Mesothelial cell of epicardium (in vitro differentiated cells): ENCODE measurements around the gene BRINP2. TPM values are rescaled to one million over a fixed set of nuclear protein-coding genes. Genes with fewer than 3 reads are reported as not detected.

Experiments used
- DNase-seq, 2 experiments: peaks; one replicate each; pipeline ENCODE4 v3.0.0; 2021; ENCODE audit warnings: low spot score in 2 of 2; ENCODE audit not compliant: unreplicated experiment in 2 of 2
- H3K27ac Mint-ChIP-seq: 2 replicates; pipeline ENCODE4 v1.8.0; 2021; ENCODE audit warnings: mixed read lengths
- H3K27me3 Mint-ChIP-seq: 2 replicates; pipeline ENCODE4 v1.8.0; 2021; ENCODE audit warnings: low read depth, mixed read lengths
- H3K36me3 Mint-ChIP-seq: 2 replicates; pipeline ENCODE4 v1.8.0; 2021; ENCODE audit warnings: mixed read lengths
- H3K4me1 Mint-ChIP-seq: 2 replicates; pipeline ENCODE4 v1.8.0; 2021; ENCODE audit warnings: mixed read lengths
- H3K4me3 Mint-ChIP-seq: 2 replicates; pipeline ENCODE4 v1.8.0; 2021; ENCODE audit warnings: mild to moderate bottlenecking, moderate library complexity, mixed read lengths
- H3K9me3 Mint-ChIP-seq: 2 replicates; pipeline ENCODE4 v1.8.0; 2021; ENCODE audit warnings: mixed read lengths
- CTCF ChIP-seq: fragments of 200-600 bp; sonication (generic); IDR thresholded peaks from one replicate; pipeline ENCODE4 v1.5.0; 2021; ENCODE audit warnings: antibody characterized with exemption; ENCODE audit not compliant: unreplicated experiment
- total RNA-seq: library from RNA; stranded (reverse); gene quantifications from 3 replicates; pipeline ENCODE4 v1.2.1, GENCODE V29; 2021

Gene BRINP2
- total RNA-seq, 1 donor from 2014 or later, result 0.63 TPM

DNA sequence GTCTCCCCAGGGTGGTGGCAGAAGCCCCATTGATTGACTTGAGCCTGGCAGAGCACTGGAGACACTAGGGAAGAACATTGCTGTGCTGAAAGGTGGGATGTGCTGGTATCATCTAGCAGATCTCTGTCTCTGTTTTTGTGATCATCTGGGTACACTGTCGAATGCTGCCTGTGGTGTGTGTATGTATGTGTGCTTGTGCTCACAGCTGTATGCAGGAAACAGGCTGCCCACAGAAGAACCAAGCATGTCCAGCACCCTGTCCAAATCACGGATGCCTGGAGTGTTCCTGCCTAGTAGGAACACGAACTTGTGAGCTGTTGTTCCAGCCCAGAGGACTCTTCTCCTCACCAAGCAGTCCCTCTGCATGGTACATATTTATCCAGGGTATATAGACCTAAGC is 1.5 kb downstream of the BRINP2 start:
- Mint-ChIP-seq H3K4me1 (no peaks in the 10 kb centered on the region), H3K9me3 (no peaks in the 10 kb centered on the region), H3K4me3 (no peak overlapping the region), H3K27me3 (peaks cover 17% of the 10 kb centered on the region), H3K27ac (no peak overlapping the region), H3K36me3 (no peaks in the 10 kb centered on the region)
- no peak for TF ChIP-seq CTCF
- no peak for DNase-seq

- no peaks in the 10 kb centered on the region for H3K36me3 Mint-ChIP-seq
- H3K4me1 Mint-ChIP-seq, result no peaks in the 10 kb centered on the region
- no peaks in the 10 kb centered on the region for H3K9me3 Mint-ChIP-seq
These were observed 2.1 kb downstream of the BRINP2 start for GRCh38 chr1:177172866-177173265.

DNA sequence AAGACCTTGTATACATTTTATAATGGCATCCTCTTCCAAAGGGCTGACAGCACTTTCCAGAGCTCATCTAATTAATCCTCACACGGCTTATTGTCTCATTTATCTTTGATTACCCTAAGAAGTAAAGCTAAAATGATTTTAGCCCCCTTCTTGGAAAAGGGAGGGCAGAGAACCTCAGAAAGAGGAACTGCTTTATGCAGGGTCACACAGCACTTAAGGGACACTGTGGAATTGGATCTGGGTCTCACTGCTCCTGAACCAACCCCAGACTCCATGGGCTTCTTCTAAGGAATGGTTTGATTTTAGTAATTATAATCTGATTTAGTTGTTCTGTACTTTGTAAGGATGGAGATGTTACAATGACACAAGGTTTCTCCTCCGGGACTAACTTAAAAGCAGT is 3.2 kb downstream of the BRINP2 start:
- H3K27me3 Mint-ChIP-seq, result peaks cover 34% of the 10 kb centered on the region
- H3K36me3 Mint-ChIP-seq, result no peaks in the 10 kb centered on the region
- no peaks in the 10 kb centered on the region for H3K9me3 Mint-ChIP-seq
- no peak overlapping the region for H3K4me3 Mint-ChIP-seq
- H3K4me1 Mint-ChIP-seq, result no peaks in the 10 kb centered on the region
- no peak for DNase-seq
- H3K27ac Mint-ChIP-seq, result no peak overlapping the region
- no peak for TF ChIP-seq CTCF

More at GRCh38 chr1:177172866-177173265, 2.1 kb downstream of the BRINP2 start:
- DNase-seq, result no peak
- no peak for TF ChIP-seq CTCF
- H3K4me3 Mint-ChIP-seq, result no peak overlapping the region
- peaks cover 23% of the 10 kb centered on the region for H3K27me3 Mint-ChIP-seq
- H3K27ac Mint-ChIP-seq, result no peak overlapping the region

DNA sequence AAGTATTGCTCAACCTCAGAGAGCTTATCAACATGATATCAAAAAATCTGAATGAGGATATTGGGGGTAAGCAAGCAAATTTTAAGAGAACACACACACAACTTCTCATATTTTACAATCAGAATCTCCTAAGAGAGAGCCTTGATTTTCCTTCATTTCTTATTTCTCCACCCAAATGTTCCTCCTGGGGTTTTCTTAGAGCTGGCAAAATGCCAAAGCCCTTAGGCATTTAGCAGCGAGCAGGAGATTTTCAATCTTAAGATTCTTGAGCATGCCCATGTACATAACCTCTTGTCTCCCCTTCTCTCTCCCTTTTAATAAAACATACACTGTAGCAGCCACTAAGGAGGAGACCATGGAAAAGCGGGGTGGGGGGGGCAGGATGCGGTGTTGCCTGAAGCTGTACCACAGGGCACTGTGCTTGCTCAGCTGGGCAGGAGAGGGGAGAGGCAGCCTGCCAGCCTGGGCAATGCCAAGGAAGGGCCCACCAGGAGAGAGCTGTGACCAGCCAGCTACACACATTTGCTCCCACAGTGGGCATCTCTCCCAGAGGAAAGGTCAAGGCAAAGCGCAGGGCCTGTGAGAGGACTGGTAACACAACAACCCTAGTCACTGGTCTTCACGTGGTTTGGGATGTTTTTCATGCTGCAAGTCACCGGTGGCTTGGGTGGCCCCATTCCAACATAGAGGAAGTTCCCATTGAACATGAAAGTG is 4.3 kb downstream of the BRINP2 start:
- no peaks in the 10 kb centered on the region for H3K36me3 Mint-ChIP-seq
- no peaks in the 10 kb centered on the region for H3K9me3 Mint-ChIP-seq
- H3K4me1 Mint-ChIP-seq, result no peaks in the 10 kb centered on the region
- no peak overlapping the region for H3K4me3 Mint-ChIP-seq
- no peak overlapping the region for H3K27ac Mint-ChIP-seq
- no peak for DNase-seq
- TF ChIP-seq CTCF, result no peak
- peaks cover 44% of the 10 kb centered on the region for H3K27me3 Mint-ChIP-seq

DNA sequence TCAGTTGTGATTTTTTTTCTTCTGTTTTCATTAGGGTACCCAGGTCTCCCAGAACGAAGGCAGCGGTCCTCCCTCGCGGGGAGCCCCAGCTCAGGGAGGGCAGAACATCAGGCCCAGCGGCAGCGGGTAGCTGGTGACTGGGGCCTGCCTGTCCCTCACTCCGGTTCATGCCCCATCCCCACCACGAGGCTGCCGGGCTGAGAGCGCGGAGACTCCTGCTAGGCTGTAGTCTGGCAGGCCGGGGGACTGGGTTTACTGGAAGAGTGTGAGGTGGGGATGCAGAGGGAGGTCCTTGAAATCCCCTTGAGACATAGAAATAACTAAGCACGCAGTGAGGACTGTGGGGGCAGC is 10.5 kb downstream of the BRINP2 start:
- no peak for DNase-seq
- Mint-ChIP-seq H3K4me1 (peaks cover 18% of the 10 kb centered on the region), H3K27me3 (peaks cover 79% of the 10 kb centered on the region), H3K9me3 (peaks cover 4% of the 10 kb centered on the region), H3K4me3 (peak overlapping the region; percentile 61), H3K27ac (no peak overlapping the region), H3K36me3 (no peaks in the 10 kb centered on the region)
- no peak for TF ChIP-seq CTCF
